Natural killer cell (primary cell): ENCODE data around the gene H19. TPM values are rescaled to one million over a fixed set of nuclear protein-coding genes. Genes with fewer than 3 reads are reported as not detected.

Experiments used
- ATAC-seq, 3 donors: fragments of 150-1000 bp in 2 of 3; fragments of 200-7000 bp in 1 of 3; cut with Tn5 transposase; 1 replicate in 1 of 3; 2 replicates in 2 of 3; pipeline ENCODE4 v1.10.0; 2021; ENCODE audit warnings: mild to moderate bottlenecking in 2 of 3, moderate library complexity in 2 of 3
- DNase-seq, 2 donors: peaks; one replicate each; pipeline versions ENCODE4 v3.0.0 to v3.0.0-alpha.2; 2013 to 2021; ENCODE audit warnings: mixed read lengths in 1 of 2
- H3K27ac ChIP-seq: one replicate; pipeline ENCODE4 v1.5.1; 2013; ENCODE audit warnings: mild to moderate bottlenecking, low read length
- H3K27me3 ChIP-seq: one replicate; pipeline ENCODE4 v1.6.1; 2013; ENCODE audit warnings: low read length; ENCODE audit not compliant: control insufficient read depth, insufficient read depth
- H3K36me3 ChIP-seq: one replicate; pipeline ENCODE4 v1.6.1; 2013; ENCODE audit warnings: low read length; ENCODE audit not compliant: control insufficient read depth, insufficient read depth
- H3K4me1 ChIP-seq: one replicate; pipeline ENCODE4 v1.6.1; 2013; ENCODE audit warnings: low read length; ENCODE audit not compliant: control insufficient read depth, insufficient read depth
- H3K4me3 ChIP-seq: one replicate; pipeline ENCODE4 v1.5.1; 2013; ENCODE audit warnings: low read length
- H3K9me3 ChIP-seq: one replicate; pipeline ENCODE4 v1.6.1; 2013; ENCODE audit warnings: low read length; ENCODE audit not compliant: control insufficient read depth, insufficient read depth
- H3K27ac Mint-ChIP-seq, 2 donors: one replicate each; pipeline ENCODE4 v1.8.0; 2022; ENCODE audit warnings: mild to moderate bottlenecking in 2 of 2, mixed read lengths in 2 of 2, moderate library complexity in 1 of 2
- H3K27me3 Mint-ChIP-seq, 2 donors: one replicate each; pipeline ENCODE4 v1.8.0; 2022; ENCODE audit warnings: low read depth in 2 of 2, mixed read lengths in 2 of 2
- H3K36me3 Mint-ChIP-seq: one replicate; pipeline ENCODE4 v1.8.0; 2022; ENCODE audit warnings: mixed read lengths
- H3K4me1 Mint-ChIP-seq, 2 donors: one replicate each; pipeline ENCODE4 v1.8.0; 2022; ENCODE audit warnings: mixed read lengths in 2 of 2
- H3K4me3 Mint-ChIP-seq: one replicate; pipeline ENCODE4 v1.8.0; 2022; ENCODE audit warnings: mild to moderate bottlenecking, moderate library complexity, mixed read lengths
- H3K9me3 Mint-ChIP-seq, 2 donors: one replicate each; pipeline ENCODE4 v1.8.0; 2022; ENCODE audit warnings: mixed read lengths in 2 of 2
- WGBS: methylation state at CpG from one replicate; pipeline ENCODE4 v1.1.7; 2013; ENCODE audit warnings: missing lambda C conversion rate; ENCODE audit not compliant: insufficient coverage; 5-methylcytosine and 5-hydroxymethylcytosine counted together
- intact Hi-C: fragments of 100-400 bp; cut with micrococcal nuclease; formaldehyde crosslinking; loops from one replicate; pipeline ENCODE4 v1.14.2; 2022
- total RNA-seq, 4 donors: library from RNA; stranded (reverse); fragments of 120-200 nt in 1 of 4; gene quantifications; one replicate each; pipeline versions ENCODE4 v1.2.3 to v1.2.4, GENCODE V29; 2013 to 2022
- TF ChIP-seq, protein P1 (sequence below): fragments of 200-600 bp; IDR thresholded peaks from one replicate; pipeline ENCODE4 v1.8.0; 2022; ENCODE audit warnings: antibody characterized with exemption

H19 gene
- total RNA-seq, 3 donors from 2014 or later (not counting 1 experiment from before 2014, with no cell fraction given), result not detected

DNA sequence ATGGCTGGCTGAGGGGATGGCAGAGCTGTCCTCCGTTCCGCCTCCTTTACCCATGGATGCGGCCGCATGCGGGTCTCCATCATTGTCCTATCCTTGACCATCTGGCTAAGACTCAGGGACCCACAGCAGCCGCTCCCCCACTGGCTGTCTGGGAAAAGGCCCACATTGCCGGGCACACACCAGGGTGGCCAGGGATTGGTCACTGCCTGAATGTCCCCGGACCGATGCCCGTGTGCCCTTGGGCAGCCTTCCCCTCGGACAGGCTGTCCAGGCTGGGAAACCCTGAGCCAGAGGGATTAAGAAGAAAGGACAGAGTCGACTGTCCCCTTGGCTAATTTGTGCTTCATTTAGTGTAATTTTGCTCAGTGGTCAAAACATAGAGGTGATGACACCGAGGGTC, 22.5 kb downstream of the H19 start:
- ATAC-seq (no peak), DNase-seq (no peak)
- Mint-ChIP-seq H3K27ac (no peak overlapping the region), H3K9me3 (no peaks in the 10 kb centered on the region), H3K36me3 (no peaks in the 10 kb centered on the region), H3K4me1 (no peaks in the 10 kb centered on the region), H3K27me3 (no peaks in the 10 kb centered on the region), H3K4me3 (no peak overlapping the region)
- Histone ChIP-seq H3K27ac (no peak overlapping the region), H3K4me3 (no peak overlapping the region), H3K9me3 (no peaks in the 10 kb centered on the region), H3K4me1 (no peaks in the 10 kb centered on the region), H3K27me3 (no peaks in the 10 kb centered on the region), H3K36me3 (no peaks in the 10 kb centered on the region)
- intact Hi-C loops, result no loop called here
- TF ChIP-seq, protein P1, sequence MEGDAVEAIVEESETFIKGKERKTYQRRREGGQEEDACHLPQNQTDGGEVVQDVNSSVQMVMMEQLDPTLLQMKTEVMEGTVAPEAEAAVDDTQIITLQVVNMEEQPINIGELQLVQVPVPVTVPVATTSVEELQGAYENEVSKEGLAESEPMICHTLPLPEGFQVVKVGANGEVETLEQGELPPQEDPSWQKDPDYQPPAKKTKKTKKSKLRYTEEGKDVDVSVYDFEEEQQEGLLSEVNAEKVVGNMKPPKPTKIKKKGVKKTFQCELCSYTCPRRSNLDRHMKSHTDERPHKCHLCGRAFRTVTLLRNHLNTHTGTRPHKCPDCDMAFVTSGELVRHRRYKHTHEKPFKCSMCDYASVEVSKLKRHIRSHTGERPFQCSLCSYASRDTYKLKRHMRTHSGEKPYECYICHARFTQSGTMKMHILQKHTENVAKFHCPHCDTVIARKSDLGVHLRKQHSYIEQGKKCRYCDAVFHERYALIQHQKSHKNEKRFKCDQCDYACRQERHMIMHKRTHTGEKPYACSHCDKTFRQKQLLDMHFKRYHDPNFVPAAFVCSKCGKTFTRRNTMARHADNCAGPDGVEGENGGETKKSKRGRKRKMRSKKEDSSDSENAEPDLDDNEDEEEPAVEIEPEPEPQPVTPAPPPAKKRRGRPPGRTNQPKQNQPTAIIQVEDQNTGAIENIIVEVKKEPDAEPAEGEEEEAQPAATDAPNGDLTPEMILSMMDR, result no peak
- WGBS, result no CpG with 5 or more reads among the region's 13 CpGs

DNA sequence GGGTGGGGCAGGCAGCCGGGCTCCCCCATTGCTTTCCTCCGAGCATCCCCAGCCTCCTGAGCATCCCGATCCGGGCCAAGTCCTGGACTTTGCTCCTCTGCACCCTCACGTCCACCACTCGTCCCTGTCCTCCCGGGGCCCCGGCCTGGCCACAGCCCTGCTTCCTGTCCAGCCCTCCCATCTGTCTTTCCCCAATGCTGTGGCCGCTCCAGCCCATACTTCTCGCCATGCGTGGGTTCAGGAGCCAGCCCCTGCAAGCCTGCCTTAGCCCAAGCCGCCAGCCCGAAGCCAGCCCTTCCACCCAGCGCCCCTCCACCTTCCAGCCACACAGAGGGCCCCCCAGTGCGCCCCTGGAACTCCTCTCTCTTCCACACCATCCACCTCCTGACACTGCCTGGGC, 26.7 kb downstream of the H19 start:
- TF ChIP-seq, protein P1, result no peak
- DNase-seq, result no peak
- Histone ChIP-seq H3K4me3 (no peak overlapping the region), H3K36me3 (no peaks in the 10 kb centered on the region), H3K27me3 (no peaks in the 10 kb centered on the region), H3K27ac (no peak overlapping the region), H3K4me1 (no peaks in the 10 kb centered on the region), H3K9me3 (no peaks in the 10 kb centered on the region)
- intact Hi-C loops, result no loop called here
- H3K9me3 Mint-ChIP-seq, result no peaks in the 10 kb centered on the region
- no peak overlapping the region for H3K27ac Mint-ChIP-seq
- H3K27me3 Mint-ChIP-seq, result no peaks in the 10 kb centered on the region
- no peak overlapping the region for H3K4me3 Mint-ChIP-seq
- H3K4me1 Mint-ChIP-seq, result no peaks in the 10 kb centered on the region
- WGBS, result 84% methylated on average over 9 of the region's 15 CpGs
- ATAC-seq, result no peak
- no peaks in the 10 kb centered on the region for H3K36me3 Mint-ChIP-seq

DNA sequence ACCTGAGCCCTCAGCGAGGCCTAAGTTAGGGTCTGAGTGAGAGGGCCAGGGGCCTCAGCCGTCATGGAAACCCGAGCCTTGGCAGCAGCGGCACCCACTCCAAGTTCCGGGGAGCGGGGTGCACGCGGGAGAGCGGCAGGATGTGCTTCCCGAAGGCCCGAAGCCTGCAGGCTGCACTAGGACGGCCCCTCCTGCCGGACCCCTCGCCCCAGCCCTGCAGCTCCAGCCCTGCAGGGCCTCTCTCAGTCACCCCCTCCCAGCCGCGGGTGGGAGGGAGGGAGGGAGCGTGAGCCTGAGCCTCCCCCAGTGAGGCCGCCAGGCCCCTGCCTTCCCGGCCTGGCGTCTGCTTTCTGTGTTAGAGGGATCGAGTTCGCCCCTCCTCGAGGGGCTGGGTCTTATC, 27.9 kb downstream of the H19 start:
- Histone ChIP-seq H3K36me3 (no peaks in the 10 kb centered on the region), H3K27me3 (no peaks in the 10 kb centered on the region), H3K27ac (no peak overlapping the region), H3K4me3 (no peak overlapping the region), H3K4me1 (no peaks in the 10 kb centered on the region), H3K9me3 (no peaks in the 10 kb centered on the region)
- H3K36me3 Mint-ChIP-seq, result no peaks in the 10 kb centered on the region
- no peaks in the 10 kb centered on the region for H3K9me3 Mint-ChIP-seq
- no peak overlapping the region for H3K4me3 Mint-ChIP-seq
- intact Hi-C loops, result no loop called here
- TF ChIP-seq, protein P1, result no peak
- ATAC-seq (no peak), DNase-seq (no peak)
- H3K4me1 Mint-ChIP-seq, result no peaks in the 10 kb centered on the region
- no peaks in the 10 kb centered on the region for H3K27me3 Mint-ChIP-seq
- WGBS, result no CpG with 5 or more reads among the region's 23 CpGs
- H3K27ac Mint-ChIP-seq, result no peak overlapping the region

DNA sequence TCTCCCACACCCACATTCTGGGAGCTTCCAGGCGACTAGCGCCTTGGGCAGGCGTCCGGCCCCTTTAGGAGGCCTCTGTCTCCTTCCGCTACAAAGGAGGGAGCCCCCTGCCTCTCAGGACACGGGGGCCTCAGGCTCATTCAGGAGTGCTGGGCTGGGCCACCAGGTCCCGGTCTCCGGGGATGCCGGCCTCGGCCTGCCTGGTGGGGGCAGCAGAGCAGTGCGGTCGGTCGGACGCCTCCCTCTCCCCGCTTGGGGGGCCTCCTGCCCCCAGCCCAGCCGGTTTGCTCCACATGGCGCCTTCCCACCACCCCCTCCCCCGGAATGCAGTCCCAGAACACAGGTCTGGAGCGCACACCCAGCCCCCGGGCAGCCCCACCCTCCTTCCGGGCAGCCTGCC, 28.6 kb downstream of the H19 start:
- ATAC-seq (no peak), DNase-seq (no peak)
- Mint-ChIP-seq H3K27me3 (no peaks in the 10 kb centered on the region), H3K4me1 (no peaks in the 10 kb centered on the region), H3K27ac (no peak overlapping the region), H3K4me3 (no peak overlapping the region), H3K9me3 (no peaks in the 10 kb centered on the region), H3K36me3 (no peaks in the 10 kb centered on the region)
- no peaks in the 10 kb centered on the region for H3K27me3 ChIP-seq
- no peaks in the 10 kb centered on the region for H3K4me1 ChIP-seq
- TF ChIP-seq, protein P1, result no peak
- no peaks in the 10 kb centered on the region for H3K9me3 ChIP-seq
- H3K4me3 ChIP-seq, result no peak overlapping the region
- intact Hi-C loops, result no loop called here
- WGBS, result no CpG with 5 or more reads among the region's 21 CpGs
- H3K27ac ChIP-seq, result no peak overlapping the region
- H3K36me3 ChIP-seq, result no peaks in the 10 kb centered on the region
